IPS-11a (cell line): ENCODE data around the gene RAE1.

Experiments used
- H3K4me3 ChIP-seq: one replicate; pipeline ENCODE4 v1.5.1; 2013; ENCODE audit warnings: low read depth, low read length, control low read depth

RAE1 gene

DNA sequence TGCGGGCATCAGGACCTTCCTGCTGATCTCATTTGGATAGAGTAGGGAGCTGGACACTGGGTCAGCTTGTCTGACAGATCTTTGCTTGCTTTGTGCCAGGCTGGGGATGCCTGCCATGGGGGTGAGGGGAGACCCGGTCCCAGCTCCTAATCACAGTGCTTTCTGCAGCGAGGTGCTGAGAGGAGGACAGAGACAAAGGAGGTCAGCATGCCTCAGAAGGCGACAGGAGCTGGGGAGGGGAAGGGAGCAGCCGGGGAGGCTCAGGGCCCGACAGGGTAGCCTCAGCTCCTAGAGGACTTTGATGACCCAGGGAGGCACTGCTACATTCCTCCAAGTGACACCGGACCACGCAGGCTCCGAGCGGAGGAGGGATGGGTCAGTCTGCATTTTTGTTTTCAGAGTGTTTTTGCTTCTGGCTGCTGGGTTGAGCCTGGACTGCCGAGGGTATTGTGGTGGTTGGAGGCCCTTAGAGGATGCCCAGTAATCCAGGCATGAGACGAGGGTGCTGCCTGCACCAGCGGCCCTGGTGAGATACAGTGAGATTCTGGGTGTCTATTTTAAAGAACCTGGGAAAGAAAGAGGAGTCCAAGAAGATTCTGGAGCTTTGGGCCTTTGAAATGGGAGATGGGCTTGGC lies 48.0 kb downstream of the RAE1 start:
- no peak overlapping the region for H3K4me3 ChIP-seq

DNA sequence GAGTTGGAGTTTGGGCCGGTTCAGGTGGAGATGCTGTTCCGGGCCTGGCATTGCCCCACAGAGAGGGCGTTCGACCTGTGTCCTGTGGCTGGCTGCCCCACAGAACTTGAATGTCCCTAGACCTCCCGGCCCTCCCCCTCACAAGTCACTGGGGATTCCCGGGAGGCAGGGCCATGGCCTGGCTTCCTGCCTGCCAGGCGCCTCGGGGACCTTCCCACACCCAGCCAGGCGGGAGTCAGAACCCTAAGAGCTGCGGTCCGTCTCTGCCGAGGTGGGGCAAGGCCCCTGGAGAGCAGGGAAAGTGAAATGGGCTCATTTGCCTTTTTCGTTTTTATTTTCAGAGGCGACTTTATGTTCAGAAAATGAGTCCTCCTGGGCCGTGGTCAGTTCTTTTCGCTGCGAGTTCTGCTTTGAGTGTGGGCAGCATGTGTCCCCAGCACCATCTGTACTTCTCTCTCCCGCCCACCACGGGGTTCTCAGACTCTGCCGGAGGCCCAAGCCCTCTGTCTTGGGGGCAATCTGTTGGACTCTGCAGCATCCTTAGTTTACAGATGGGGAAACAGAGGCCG lies 48.6 kb downstream of the RAE1 start:
- no peak overlapping the region for H3K4me3 ChIP-seq

DNA sequence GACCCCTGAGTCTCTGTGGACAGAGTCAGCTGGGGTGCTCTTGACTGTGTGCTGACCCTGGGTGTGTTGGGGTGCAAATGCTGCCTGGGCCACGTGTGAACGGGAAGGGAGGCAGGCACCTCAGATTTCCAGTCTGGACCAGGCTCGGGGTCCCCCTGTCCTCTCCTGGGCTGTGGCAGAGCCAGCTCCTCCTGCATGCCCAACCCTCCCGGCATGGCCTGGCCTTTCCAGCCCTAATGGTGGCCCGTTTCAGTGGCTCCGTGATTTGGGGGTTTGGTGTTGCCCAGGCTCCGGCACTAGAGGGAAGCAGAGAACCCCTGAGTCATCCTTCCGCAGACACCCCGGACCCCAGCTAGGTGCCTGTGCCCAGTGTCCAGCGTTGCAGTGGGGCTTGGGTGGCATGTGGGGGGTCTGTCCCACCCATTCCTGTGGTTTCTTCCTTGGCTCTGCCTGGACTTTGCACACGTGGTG lies 49.2 kb downstream of the RAE1 start:
- no peak overlapping the region for H3K4me3 ChIP-seq

DNA sequence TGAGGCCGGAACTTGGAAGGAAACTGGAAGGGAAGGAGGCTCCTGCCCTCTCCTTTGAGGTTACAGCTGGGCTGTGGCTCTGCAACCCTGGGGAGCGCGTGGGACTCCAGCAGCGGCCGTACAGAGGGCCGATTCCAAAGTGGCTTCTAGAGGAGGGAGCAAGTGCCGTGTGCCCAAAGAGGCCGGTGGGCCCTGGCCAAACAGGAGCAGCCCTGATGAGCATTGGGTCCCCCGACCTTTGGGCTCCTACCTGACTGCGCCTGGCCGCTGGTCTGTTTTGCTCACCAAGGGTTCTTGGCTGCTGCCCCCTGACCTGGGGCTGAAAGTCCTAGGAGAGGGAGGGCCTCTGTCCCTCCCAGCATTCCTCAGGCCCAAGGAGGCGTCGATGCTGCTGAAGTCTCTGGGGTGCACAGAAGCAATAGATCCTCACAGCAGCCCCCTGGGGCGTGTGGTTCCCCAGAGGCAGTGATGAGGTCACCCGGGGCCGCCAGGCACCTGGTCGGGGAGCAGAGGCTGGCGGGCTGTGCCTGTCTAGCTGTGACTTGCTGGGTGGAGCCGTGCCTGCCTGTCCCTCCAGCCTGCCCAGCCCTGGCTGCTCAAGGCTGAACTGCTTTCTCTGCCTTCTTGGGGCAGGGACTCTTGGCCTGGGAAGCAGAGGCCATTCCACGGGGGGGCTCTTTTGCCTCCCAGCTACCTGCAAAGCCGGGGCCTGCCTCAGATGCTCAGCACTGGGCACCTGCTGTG lies 49.9 kb downstream of the RAE1 start:
- no peak overlapping the region for H3K4me3 ChIP-seq

DNA sequence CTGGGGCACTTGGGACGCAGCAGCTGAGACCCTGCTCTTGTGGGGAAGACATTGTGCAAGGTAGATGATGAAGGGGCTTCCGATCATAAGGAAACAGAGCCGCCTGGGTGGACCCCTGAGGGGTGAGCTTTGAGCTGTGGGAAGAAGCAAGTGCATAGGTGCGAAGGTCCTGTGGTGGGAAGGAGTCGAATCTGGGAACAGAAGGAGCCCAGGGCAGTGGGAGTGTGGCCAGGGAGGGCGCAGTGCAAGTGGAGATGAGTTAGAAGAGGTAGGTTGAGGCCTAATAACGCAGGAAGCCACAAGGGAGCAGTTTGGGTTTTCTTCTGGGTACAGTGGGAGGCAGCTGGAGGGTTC lies 50.5 kb downstream of the RAE1 start:
- H3K4me3 ChIP-seq = no peak overlapping the region

DNA sequence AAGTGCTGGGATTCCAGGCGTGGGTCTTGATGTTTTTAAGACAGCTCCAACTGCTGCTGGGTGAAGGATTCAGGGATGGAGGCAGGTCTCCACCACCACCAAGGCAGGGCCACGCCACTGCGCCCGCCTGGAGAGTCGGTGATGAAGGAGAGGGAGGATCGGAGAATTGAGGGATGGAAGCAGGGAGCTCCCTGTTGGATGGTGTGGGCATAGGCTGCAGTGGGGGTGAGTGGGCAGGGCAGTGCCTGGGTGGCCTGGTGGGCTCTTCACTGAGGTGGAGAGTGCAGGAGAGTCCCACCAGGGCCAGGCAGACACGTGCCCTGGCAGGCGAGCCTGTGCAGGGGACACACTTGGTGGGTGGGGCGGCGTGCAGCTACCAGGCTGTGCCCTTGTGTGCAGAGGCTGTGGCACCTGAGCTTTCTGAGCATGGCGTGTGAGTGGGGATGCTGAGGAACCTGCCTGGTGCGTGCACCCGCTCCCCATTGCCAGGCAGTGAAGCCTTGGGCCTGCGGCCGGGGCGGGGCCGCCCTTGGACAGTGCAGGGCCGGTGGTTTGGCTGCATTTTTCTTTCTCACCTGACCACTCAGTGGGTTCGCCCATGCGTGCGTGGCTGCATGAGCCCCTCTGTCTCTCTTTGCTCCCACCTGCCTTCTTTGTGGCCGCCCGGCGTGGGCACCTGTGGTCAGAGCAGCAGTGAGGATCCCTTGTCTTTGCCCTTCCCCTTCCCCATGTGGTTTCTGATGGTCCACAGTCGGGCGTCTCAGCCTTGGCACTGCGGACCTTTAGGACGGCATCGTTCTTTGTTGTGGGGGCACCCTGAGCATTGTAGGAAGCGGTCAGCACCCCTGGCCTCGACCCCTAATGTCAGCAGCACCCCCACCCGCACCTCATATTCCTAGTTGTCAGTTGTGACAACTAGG lies 51.4 kb downstream of the RAE1 start:
- no peak overlapping the region for H3K4me3 ChIP-seq

DNA sequence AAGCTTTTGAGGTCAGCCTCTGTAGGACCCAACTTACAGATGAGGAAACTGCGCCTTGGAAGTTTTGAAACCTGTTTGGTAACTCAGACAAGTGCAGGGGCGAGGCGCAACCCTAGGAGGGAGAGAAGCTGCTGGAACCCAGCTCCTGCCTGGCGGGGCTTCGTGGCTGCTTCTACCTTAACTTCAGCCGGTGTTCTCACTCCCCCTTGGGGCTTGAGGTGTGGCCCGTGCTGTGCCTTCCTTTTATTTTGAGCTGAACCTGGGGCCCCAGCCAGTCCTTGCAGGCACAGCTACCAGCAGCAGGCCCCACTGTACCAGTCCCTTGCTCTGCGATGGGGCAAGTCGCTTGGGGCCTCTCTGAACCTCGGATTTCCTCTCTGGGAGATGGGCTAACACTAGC lies 52.2 kb downstream of the RAE1 start:
- no peak overlapping the region for H3K4me3 ChIP-seq

DNA sequence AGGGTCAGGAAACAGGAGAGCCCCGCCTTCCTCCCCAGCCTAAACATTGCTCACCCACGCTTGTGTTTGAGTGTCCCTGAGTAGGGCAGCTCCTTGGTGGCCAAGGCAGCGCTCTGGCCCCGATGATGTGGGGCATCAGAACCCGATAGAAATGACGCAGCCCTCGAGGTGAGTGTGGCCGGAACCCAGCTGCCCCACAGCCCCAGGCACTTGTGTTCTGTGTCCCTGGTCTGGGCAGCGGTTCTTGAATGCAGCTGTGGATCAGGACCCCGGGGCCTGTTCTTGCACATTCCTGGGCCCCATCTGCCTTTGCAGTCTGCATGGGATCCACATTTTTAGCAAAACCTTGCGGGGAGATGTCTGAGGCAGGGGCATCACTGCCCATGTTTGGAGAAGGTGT lies 53.0 kb downstream of the RAE1 start:
- no peak overlapping the region for H3K4me3 ChIP-seq

DNA sequence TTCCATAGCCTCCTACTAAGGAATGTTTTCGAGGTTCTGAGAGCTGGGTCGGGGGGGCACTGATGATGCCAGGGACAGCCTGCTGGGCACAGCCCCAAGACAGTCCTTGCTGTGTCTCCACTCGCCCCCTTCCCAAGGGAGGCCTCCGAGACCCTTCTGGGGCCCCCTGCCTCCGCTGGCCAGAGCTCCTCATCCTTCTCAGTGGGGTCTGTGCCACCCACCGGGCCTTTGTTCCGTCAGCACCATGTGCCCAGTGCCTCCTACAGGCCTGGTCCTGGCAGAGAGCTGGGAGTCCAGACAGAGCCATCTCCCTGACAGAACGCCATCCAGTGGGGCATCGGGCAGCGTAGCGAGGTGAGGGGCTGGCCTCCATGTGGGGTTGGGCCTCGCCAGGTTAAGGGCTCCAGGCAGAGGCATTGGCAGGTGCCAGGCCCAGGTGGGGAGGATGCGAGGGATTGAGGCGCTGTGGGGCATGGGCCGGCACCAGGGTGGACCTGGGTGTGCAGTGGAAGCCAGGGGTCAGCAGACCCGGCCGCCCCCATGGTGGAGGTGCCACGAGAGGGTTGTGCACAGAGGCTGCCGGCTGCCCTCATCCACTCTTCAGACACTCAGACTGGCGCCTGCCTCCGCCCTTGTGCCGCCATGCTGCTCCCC lies 53.5 kb downstream of the RAE1 start:
- H3K4me3 ChIP-seq = no peak overlapping the region

DNA sequence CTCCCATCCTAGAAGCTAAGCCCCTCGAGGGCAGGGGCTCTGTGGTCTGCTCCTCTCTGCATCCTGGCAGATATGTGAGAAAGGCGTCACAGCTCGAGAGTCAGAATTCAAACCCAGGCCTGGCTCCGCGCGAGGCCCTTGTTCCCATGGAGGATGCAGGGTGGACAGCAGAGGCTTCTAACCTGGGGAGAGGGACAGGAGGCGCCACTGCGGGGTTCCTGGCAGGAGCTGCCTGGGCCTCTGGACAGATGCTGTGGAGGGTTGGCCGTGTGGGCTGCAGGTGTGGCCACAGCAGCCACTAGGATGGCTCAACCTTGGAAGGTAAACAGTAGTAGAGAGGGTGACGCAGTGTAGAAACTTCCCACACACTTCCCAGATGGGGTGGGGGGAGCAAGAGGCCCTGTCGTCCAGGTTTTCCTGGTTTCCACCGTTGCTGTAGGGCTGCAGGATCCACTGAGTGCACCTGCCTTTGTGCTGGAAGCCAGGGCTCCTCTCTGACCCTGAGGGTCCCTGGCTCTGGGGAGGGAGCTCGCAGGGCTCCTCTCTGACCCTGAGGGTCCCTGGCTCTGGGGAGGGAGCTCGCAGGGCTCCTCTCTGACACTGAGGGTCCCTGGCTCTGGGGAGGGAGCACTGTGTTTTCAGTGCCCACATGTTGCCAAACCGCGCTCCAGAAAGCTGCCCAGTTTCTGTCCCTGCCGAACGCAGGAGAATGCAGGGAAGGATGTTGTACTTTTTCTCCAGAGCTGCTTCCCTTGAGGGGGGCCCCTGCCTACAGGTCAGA lies 54.4 kb downstream of the RAE1 start:
- H3K4me3 ChIP-seq = no peak overlapping the region

DNA sequence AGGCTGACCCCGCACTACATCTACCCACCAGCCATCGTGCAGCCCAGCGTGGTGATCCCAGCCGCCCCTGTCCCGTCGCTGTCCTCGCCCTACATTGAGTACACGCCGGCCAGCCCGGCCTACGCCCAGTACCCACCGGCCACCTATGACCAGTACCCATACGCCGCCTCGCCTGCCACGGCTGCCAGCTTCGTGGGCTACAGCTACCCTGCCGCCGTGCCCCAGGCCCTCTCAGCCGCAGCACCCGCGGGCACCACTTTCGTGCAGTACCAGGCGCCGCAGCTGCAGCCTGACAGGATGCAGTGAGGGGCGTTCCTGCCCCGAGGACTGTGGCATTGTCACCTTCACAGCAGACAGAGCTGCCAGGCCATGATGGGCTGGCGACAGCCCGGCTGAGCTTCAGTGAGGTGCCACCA lies 56.5 kb downstream of the RAE1 start:
- no peak overlapping the region for H3K4me3 ChIP-seq

DNA sequence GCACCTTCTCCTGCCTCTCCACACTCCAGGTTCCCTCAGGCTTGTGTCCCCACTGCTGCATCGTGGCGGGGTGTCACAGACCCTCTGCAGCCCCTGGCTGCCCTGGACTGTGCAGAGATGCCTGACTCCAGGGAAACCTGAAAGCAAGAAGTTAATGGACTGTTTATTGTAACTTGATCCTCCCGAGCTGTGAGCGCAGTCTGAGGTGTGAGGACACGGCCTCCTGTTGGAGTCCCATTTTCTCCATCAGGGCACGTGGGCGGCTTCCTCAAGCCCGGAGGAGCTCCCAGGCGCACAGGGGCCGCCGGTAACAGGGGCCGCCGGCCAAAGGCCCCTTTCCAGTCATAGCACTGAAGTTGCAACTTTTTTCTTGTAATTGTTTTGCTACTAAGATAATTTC lies 57.1 kb downstream of the RAE1 start:
- no peak overlapping the region for H3K4me3 ChIP-seq

DNA sequence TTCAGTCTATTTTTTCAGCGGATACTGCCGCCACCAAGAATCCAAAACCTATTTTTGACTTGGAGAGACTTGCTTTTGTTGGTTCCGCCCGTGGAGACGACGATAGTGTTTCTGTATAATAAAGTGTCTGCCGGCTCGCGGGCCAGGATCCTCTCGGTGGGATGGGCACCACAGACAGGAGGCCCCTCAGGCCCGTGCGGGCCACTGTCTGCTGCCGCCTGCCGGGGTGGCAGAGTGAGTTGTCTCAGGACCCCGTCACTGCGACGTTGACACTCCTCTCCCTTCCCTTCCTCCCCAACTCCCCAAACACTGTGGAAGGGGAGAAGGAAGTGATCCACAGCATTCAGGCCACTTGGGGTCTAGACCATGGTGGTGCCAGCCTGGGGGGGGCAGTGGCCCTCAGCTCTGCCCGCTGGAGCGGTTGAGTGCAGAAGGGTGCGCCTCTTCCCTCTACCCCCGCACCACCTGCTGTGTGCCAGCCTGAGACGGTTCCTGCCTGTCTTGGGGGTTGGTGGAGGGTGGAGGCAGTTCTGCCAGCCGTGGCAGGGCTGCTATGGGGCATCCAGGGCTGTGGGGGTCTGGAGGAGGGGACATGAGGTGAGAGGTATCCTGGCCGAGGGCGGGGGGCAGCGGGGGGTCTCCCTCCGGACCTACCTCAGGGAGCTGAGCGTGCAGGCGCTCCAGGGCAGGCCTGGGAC lies 57.6 kb downstream of the RAE1 start:
- H3K4me3 ChIP-seq = no peak overlapping the region

DNA sequence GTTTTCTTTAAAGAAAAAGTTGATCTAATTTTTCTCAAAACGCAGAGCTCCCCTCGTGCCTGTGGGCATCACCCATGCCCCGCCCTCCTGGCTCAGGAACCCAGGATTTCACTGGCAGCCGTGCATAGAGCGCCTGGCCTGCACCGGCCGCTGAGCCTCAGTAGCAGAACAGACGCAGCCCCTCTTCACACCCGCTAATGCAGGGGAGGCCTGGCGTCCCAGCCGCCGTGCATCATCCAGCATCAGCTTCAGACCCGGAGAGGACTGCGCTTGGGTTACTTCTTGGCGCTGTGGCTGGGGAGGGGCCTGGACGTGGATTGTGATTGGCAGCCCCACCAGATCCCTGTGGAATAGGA lies 58.2 kb downstream of the RAE1 start:
- no peak overlapping the region for H3K4me3 ChIP-seq

DNA sequence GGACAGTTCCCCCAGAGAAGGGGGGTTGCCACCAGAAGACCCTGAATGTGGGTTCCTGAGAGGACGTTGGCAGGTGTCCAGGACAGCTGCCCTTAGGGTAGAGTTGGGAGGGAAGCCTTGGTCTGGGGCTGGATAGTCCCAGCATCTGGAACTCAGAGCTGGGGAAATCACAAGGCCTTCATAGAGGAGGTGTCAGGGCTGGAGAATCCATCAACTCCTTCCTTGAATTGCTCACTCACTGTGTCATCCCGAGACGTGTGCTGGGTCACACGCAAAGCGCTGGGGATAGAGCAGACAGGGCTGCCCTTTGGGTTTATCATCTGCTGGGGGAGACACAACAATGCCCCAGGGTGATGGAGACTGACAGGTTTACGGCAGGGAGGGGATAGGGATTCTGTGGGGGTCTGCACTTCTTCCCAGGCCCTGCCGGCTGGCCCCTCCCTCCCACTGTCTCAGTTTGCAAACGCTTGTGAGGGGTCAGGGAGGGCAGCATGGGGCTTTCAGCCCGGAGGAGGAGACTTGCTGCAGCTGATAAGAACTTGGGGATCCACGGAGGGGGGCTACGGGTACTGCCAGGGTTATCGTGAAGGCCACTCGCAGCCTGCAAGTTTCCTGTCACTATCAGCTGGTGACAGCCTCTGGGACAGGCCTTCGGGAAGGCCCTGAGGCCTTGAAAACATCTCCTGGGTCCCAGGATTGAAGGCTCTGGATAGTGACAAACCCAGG lies 58.8 kb downstream of the RAE1 start:
- H3K4me3 ChIP-seq = no peak overlapping the region

DNA sequence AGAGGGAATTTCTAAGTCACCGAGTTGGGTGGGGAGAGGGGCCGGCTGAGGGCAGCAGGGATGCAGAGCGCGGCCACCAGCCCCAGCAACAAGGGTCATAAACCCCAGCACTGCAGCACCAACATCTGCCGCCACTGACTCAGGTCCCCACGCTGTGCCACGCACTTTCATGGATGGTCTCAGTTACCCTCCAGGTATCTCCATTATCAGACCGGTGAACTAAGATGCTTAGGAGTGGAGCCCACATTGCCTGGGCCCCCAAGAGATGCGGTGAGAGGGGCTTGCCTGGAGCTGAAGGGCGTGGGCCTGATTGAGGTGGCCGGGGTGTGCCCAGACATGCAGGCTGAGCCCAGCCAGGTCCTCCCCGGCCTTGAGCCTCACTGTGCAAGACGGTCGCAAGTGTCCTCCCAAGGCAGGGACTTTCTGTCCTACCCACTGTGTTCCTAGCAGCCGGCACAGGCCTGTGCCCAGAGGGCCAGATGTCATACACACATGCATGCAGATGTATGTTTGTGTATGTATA lies 59.4 kb downstream of the RAE1 start:
- H3K4me3 ChIP-seq = no peak overlapping the region

DNA sequence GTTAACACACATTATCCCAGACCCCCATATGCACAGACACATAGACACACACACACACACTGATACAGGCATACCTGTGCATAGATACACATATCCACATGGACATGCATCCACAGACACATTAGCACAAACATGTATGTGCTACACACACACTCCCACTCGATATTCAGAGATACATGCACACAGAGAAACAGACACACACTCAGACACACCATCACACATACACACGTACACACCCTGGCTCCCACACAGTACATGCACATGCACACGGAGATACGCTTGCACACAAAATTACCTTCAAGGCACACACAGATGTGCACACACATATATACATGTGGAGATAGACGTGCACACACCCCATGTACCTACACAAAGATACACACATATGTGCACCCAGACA lies 59.9 kb downstream of the RAE1 start:
- no peak overlapping the region for H3K4me3 ChIP-seq

DNA sequence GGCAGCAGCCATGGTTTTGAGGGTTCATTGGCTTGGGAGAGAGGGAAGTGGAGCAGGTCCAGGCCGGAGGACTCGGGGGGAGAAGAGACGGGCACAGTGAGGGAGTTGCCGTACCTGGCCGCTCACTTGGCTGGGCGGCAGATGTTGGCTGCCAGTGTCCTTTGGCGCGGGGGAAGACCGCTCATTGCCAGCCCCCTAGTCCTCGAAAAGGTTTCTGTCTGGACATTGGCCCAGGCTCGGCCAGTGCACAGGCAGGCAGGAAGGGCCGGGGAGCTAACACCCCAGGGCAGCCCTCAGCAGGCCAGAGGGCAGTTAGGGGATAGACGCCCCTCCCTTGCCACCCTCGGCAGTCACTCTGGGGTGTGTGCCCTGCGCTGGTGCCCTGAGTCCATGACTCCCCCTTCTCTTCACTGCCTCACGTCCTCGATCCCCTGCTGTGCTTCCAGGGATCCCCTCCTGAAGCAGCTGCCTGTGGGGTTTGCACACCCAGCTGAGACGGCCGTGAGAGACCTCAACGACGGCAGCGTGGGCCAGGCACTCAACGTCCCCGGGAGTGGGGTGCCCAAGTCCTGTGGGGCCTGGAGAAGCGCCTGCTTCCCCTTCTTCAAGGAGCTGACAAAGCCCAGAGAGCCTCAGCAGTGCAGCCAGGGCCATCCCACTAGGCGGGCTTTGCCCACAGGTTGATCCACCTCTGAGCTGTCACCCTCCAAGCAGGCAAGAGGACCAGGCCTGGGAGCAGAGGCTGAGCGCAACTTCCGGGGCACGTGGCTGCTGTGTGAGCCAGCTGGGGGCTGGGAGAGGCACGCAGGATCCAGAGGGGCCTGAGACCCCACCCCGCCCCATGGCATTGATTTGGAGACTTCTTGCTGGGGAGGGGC lies 60.6 kb downstream of the RAE1 start:
- H3K4me3 ChIP-seq = no peak overlapping the region
